K562 (cell line): ENCODE measurements around the gene PHTF1. TPM values are rescaled to one million over a fixed set of nuclear protein-coding genes. Genes with fewer than 3 reads are reported as not detected.

Experiments
- ATF1 ChIP-seq, 2 experiments: fragments of 450-650 bp in 1 of 2; IDR thresholded peaks; 2 replicates each; pipeline ENCODE4 v1.6.1; 2016; ENCODE audit warnings: missing compliant biosample characterization in 1 of 2, missing genetic modification characterization in 1 of 2
- BCLAF1 ChIP-seq, 2 experiments: fragments of 450-650 bp in 1 of 2; IDR thresholded peaks; 2 replicates each; pipeline ENCODE4 v1.6.1; 2011 to 2017; ENCODE audit warnings: low read depth in 2 of 2, antibody characterized with exemption in 1 of 2, borderline replicate concordance in 1 of 2, low read length in 1 of 2, mild to moderate bottlenecking in 1 of 2, mixed read lengths in 1 of 2; ENCODE audit not compliant: control insufficient read depth in 1 of 2
- ELK1 ChIP-seq: sonication (generic); formaldehyde crosslinking; IDR thresholded peaks from 2 replicates; pipeline ENCODE4 v1.8.1; 2022; ENCODE audit warnings: missing genetic modification reagents
- FOXM1 ChIP-seq, 2 experiments: fragments of 450-650 bp in 1 of 2; sonication (generic) in 1 of 2; formaldehyde crosslinking in 1 of 2; IDR thresholded peaks; 2 replicates each; pipeline versions ENCODE4 v1.6.1 to v1.9.0; 2017 to 2022; ENCODE audit warnings: low read depth in 2 of 2, mild to moderate bottlenecking in 2 of 2, missing genetic modification reagents in 1 of 2, moderate library complexity in 1 of 2
- HNRNPL ChIP-seq: fragments of 200-400 bp; formaldehyde crosslinking; IDR thresholded peaks from 2 replicates; pipeline ENCODE4 v1.6.1; 2017; ENCODE audit warnings: low read depth, mild to moderate bottlenecking, low read length
- IRF2 ChIP-seq: sonication (generic); formaldehyde crosslinking; IDR thresholded peaks from 2 replicates; pipeline ENCODE4 v1.8.1; 2022; ENCODE audit warnings: mild to moderate bottlenecking, missing genetic modification reagents
- NFYB ChIP-seq: IDR thresholded peaks from 2 replicates; pipeline ENCODE4 v1.6.1; 2011; ENCODE audit warnings: mild to moderate bottlenecking, moderate library complexity; ENCODE audit not compliant: insufficient read length; ENCODE audit errors: extremely low read depth
- RB1 ChIP-seq: fragments of 450-650 bp; IDR thresholded peaks from 2 replicates; pipeline ENCODE4 v1.6.1; 2017; ENCODE audit warnings: low read depth, mild to moderate bottlenecking
- RERE ChIP-seq: sonication (generic); formaldehyde crosslinking; IDR thresholded peaks from 2 replicates; pipeline ENCODE4 v1.8.0; 2023; ENCODE audit warnings: missing genetic modification reagents, mild to moderate bottlenecking, borderline replicate concordance
- TCFL5 ChIP-seq: fragments of 250-450 bp; sonication (Bioruptor Pico); conservative IDR thresholded peaks from 2 replicates; pipeline ENCODE4 v1.6.1; 2021; ENCODE audit warnings: mild to moderate bottlenecking, moderate library complexity, matching md5 sums
- TSC22D4 ChIP-seq: fragments of 450-650 bp; IDR thresholded peaks from 2 replicates; pipeline ENCODE4 v1.6.1; 2016; ENCODE audit warnings: missing genetic modification characterization, missing biosample characterization, control low read depth
- polyA plus RNA-seq, 8 experiments: library from polyadenylated mRNA; depleted of rRNA in 4 of 8; stranded (reverse) in 5 of 8; unstranded in 3 of 8; fragments of >200 nt; fragmentation: Nextera tagmentation in 2 of 8; fragmentation: Illumina TruSeq in 1 of 8; extraction: Ambion mirVana in 2 of 8; extraction: Trizol in 1 of 8; gene quantifications; 2 replicates each; pipeline versions ENCODE4 v1.2.1 to v1.2.3, GENCODE V29; 2011 to 2014; ENCODE audit warnings: inconsistent platforms in 1 of 8, missing spikeins in 1 of 8
- total RNA-seq, 7 experiments: library from RNA; depleted of rRNA in 6 of 7; stranded (reverse); fragments of >200 nt in 6 of 7; fragmentation: Illumina TruSeq in 2 of 7; extraction: Trizol in 2 of 7; gene quantifications; 2 replicates each; pipeline versions ENCODE4 v1.2.1 to v1.2.3, GENCODE V29; 2011 to 2021; ENCODE audit warnings: low replicate concordance in 1 of 7
- TF ChIP-seq, protein P1 (sequence below): fragments of 250-450 bp; sonication (Bioruptor Pico); IDR thresholded peaks from 2 replicates; pipeline ENCODE4 v1.4.0; 2020; ENCODE audit warnings: mild to moderate bottlenecking, moderate library complexity, borderline replicate concordance

The PHTF1 gene
- total and polyA plus RNA-seq, 9 of the 15 experiments (the other 6 are each of a cell fraction or from before 2014, with no cell fraction given), result 8.4 to 36.2 (median 23.0) TPM

GRCh38 chr1:113759333-113760101 is at the start of gene PHTF1 (continued):
- TF ChIP-seq ELK1 (CRISPR knock-in tag) (no peak), IRF2 (CRISPR knock-in tag) (no peak), NFYB (no peak), ATF1 (CRISPR knock-in tag; IDR thresholded peaks at IDR 0.05) (no peak), ATF1 (tag; IDR thresholded peaks at IDR 0.05) (peak; percentile 74), FOXM1 (IDR thresholded peaks at IDR 0.05; ENCODE audit: low read depth) (no peak), FOXM1 (CRISPR knock-in tag; IDR thresholded peaks at IDR 0.05; ENCODE audit: low read depth) (0 out of 2 replicates have a peak, but pooled peaks have one; percentile 28), BCLAF1 (IDR thresholded peaks at IDR 0.05; ENCODE audit: borderline replicate concordance in 1 of 2, control insufficient read depth in 1 of 2, low read depth in 2 of 2, low read length in 1 of 2) (no peak), HNRNPL (no peak), TSC22D4 (tag) (no peak), RB1 (peak; percentile 79), TCFL5 (CRISPR knock-in tag) (no peak), RERE (no peak; the same call in 1 of the 2 replicates)
- TF ChIP-seq, protein P1, sequence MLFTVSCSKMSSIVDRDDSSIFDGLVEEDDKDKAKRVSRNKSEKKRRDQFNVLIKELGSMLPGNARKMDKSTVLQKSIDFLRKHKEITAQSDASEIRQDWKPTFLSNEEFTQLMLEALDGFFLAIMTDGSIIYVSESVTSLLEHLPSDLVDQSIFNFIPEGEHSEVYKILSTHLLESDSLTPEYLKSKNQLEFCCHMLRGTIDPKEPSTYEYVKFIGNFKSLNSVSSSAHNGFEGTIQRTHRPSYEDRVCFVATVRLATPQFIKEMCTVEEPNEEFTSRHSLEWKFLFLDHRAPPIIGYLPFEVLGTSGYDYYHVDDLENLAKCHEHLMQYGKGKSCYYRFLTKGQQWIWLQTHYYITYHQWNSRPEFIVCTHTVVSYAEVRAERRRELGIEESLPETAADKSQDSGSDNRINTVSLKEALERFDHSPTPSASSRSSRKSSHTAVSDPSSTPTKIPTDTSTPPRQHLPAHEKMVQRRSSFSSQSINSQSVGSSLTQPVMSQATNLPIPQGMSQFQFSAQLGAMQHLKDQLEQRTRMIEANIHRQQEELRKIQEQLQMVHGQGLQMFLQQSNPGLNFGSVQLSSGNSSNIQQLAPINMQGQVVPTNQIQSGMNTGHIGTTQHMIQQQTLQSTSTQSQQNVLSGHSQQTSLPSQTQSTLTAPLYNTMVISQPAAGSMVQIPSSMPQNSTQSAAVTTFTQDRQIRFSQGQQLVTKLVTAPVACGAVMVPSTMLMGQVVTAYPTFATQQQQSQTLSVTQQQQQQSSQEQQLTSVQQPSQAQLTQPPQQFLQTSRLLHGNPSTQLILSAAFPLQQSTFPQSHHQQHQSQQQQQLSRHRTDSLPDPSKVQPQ, result no peak
